Kidney tubule cell (primary cell): ENCODE data around the gene VAMP5.

Source experiments
- DNase-seq: peaks from one replicate; pipeline ENCODE4 v3.0.0-alpha.2; 2018; ENCODE audit warnings: low spot score

VAMP5 gene

GRCh38 chr2:85635636-85636035 lies 51.4 kb downstream of the VAMP5 start:
- DNase-seq = no peak

GRCh38 chr2:85642725-85643124 lies 58.5 kb downstream of the VAMP5 start:
- DNase-seq = no peak
